ENCODE results near the gene PMS1. TPM values are rescaled to one million over a fixed set of nuclear protein-coding genes. Genes with fewer than 3 reads are reported as not detected.

Gene PMS1
- total RNA-seq, 3 donors from 2014 or later (not counting 1 experiment from before 2014, with no cell fraction given), result 28.9 to 32.3 (median 29.1) TPM

- 98% methylated on average over 2 of the region's 2 CpGs for WGBS (ENCODE audit: insufficient coverage)
- H3K4me1 Mint-ChIP-seq, result no peaks in the 10 kb centered on the region
- no peak overlapping the region for H3K27ac ChIP-seq (ENCODE audit: low read length)
- no peaks in the 10 kb centered on the region for H3K9me3 Mint-ChIP-seq
- intact Hi-C loops (cut with micrococcal nuclease), result no loop called here
- H3K36me3 Mint-ChIP-seq, result peaks cover 10% of the 10 kb centered on the region
- ATAC-seq (no peak), DNase-seq (no peak)
- H3K27ac Mint-ChIP-seq, result no peak overlapping the region
- H3K4me3 Mint-ChIP-seq, result no peak overlapping the region
- H3K36me3 ChIP-seq (ENCODE audit: control insufficient read depth, insufficient read depth, low read length), result peaks cover 18% of the 10 kb centered on the region
- no peaks in the 10 kb centered on the region for H3K9me3 ChIP-seq (ENCODE audit: control insufficient read depth, insufficient read depth, low read length)
- H3K4me1 ChIP-seq (ENCODE audit: control insufficient read depth, insufficient read depth, low read length), result no peaks in the 10 kb centered on the region
- no peaks in the 10 kb centered on the region for H3K27me3 ChIP-seq (ENCODE audit: control insufficient read depth, insufficient read depth, low read length)
- no peak for TF ChIP-seq CTCF (IDR thresholded peaks at IDR 0.05)
- no peaks in the 10 kb centered on the region for H3K27me3 Mint-ChIP-seq (ENCODE audit: low read depth in 2 of 2)
- H3K4me3 ChIP-seq (ENCODE audit: low read length), result no peak overlapping the region
Measured at GRCh38 chr2:189848276-189848675, 64.0 kb downstream of the PMS1 start.

GRCh38 chr2:189849550-189849949 lies 65.3 kb downstream of the PMS1 start:
- H3K4me3 Mint-ChIP-seq, result no peak overlapping the region
- no peaks in the 10 kb centered on the region for H3K9me3 ChIP-seq (ENCODE audit: control insufficient read depth, insufficient read depth, low read length)
- H3K27me3 Mint-ChIP-seq (ENCODE audit: low read depth in 2 of 2), result no peaks in the 10 kb centered on the region
- no peaks in the 10 kb centered on the region for H3K4me1 Mint-ChIP-seq
- H3K27ac ChIP-seq (ENCODE audit: low read length), result no peak overlapping the region
- H3K4me3 ChIP-seq (ENCODE audit: low read length), result no peak overlapping the region
- DNase-seq, result no peak
- TF ChIP-seq CTCF (IDR thresholded peaks at IDR 0.05), result no peak
- 92% methylated on average over 2 of the region's 2 CpGs for WGBS (ENCODE audit: insufficient coverage)
- ATAC-seq, result no peak
- no peaks in the 10 kb centered on the region for H3K4me1 ChIP-seq (ENCODE audit: control insufficient read depth, insufficient read depth, low read length)
- H3K9me3 Mint-ChIP-seq, result no peaks in the 10 kb centered on the region
- H3K36me3 Mint-ChIP-seq, result peaks cover 16% of the 10 kb centered on the region
- peaks cover 18% of the 10 kb centered on the region for H3K36me3 ChIP-seq (ENCODE audit: control insufficient read depth, insufficient read depth, low read length)
- no peak overlapping the region for H3K27ac Mint-ChIP-seq
- intact Hi-C loops (cut with micrococcal nuclease), result no loop called here
- H3K27me3 ChIP-seq (ENCODE audit: control insufficient read depth, insufficient read depth, low read length), result no peaks in the 10 kb centered on the region

GRCh38 chr2:189851174-189851826 lies 67.0 kb downstream of the PMS1 start:
- Mint-ChIP-seq H3K4me3 (no peak overlapping the region), H3K27me3 (ENCODE audit: low read depth in 2 of 2) (no peaks in the 10 kb centered on the region), H3K27ac (no peak overlapping the region), H3K4me1 (no peaks in the 10 kb centered on the region), H3K9me3 (no peaks in the 10 kb centered on the region), H3K36me3 (peaks cover 20% of the 10 kb centered on the region)
- no peaks in the 10 kb centered on the region for H3K9me3 ChIP-seq (ENCODE audit: control insufficient read depth, insufficient read depth, low read length)
- WGBS (ENCODE audit: insufficient coverage), result no CpG with 5 or more reads among the region's 1 CpG
- no peak for DNase-seq
- peaks cover 20% of the 10 kb centered on the region for H3K36me3 ChIP-seq (ENCODE audit: control insufficient read depth, insufficient read depth, low read length)
- no peak overlapping the region for H3K4me3 ChIP-seq (ENCODE audit: low read length)
- H3K27me3 ChIP-seq (ENCODE audit: control insufficient read depth, insufficient read depth, low read length), result no peaks in the 10 kb centered on the region
- no peak overlapping the region for H3K27ac ChIP-seq (ENCODE audit: low read length)
- no peak for TF ChIP-seq CTCF (IDR thresholded peaks at IDR 0.05)
- no peak for ATAC-seq
- intact Hi-C loops (cut with micrococcal nuclease), result no loop called here
- H3K4me1 ChIP-seq (ENCODE audit: control insufficient read depth, insufficient read depth, low read length), result no peaks in the 10 kb centered on the region

- no peak overlapping the region for H3K4me3 ChIP-seq (ENCODE audit: low read length)
- Mint-ChIP-seq H3K9me3 (no peaks in the 10 kb centered on the region), H3K4me1 (no peaks in the 10 kb centered on the region), H3K27me3 (ENCODE audit: low read depth in 2 of 2) (no peaks in the 10 kb centered on the region), H3K27ac (no peak overlapping the region), H3K4me3 (no peak overlapping the region), H3K36me3 (peaks cover 9% of the 10 kb centered on the region)
- H3K27me3 ChIP-seq (ENCODE audit: control insufficient read depth, insufficient read depth, low read length), result no peaks in the 10 kb centered on the region
- intact Hi-C loops (cut with micrococcal nuclease), result no loop called here
- peaks cover 20% of the 10 kb centered on the region for H3K36me3 ChIP-seq (ENCODE audit: control insufficient read depth, insufficient read depth, low read length)
- no peak for ATAC-seq
- no peaks in the 10 kb centered on the region for H3K9me3 ChIP-seq (ENCODE audit: control insufficient read depth, insufficient read depth, low read length)
- no peaks in the 10 kb centered on the region for H3K4me1 ChIP-seq (ENCODE audit: control insufficient read depth, insufficient read depth, low read length)
- TF ChIP-seq CTCF (IDR thresholded peaks at IDR 0.05), result no peak
- WGBS (ENCODE audit: insufficient coverage), result no CpG with 5 or more reads among the region's 3 CpGs
- H3K27ac ChIP-seq (ENCODE audit: low read length), result no peak overlapping the region
- DNase-seq, result no peak
Measured at GRCh38 chr2:189854187-189854586, 69.9 kb downstream of the PMS1 start.
